Body of pancreas (tissue), 4 donors: ENCODE data around the gene GALP. TPM values are rescaled to one million over a fixed set of nuclear protein-coding genes. Genes with fewer than 3 reads are reported as not detected.
A peak's percentile ranks its signal among the peaks of the same experiment; 100 is the strongest.
"Not testable (repeated sequence)": the region's sequence is repeated elsewhere in the genome, so short reads cannot be mapped to it uniquely, and the experiment has no call there.

Experiments used
- ATAC-seq: fragments of 150-250 bp; one replicate; pipeline ENCODE4 v1.9.1; 2016
- DNase-seq, 4 donors: peaks; one replicate each; pipeline ENCODE4 v3.0.0-alpha.2; 2019
- H3K27ac ChIP-seq, 4 donors: fragments of 200-600 bp; sonication (generic); 1 replicate in 3 of 4; 2 replicates in 1 of 4; pipeline versions ENCODE4 v1.5.1 to v1.6.1; 2016 to 2019; ENCODE audit warnings: mild to moderate bottlenecking in 1 of 4, mixed read lengths in 1 of 4, moderate library complexity in 1 of 4
- H3K27me3 ChIP-seq, 2 donors: fragments of 200-600 bp; sonication (generic); one replicate each; pipeline ENCODE4 v1.6.0; 2016; ENCODE audit warnings: mild to moderate bottlenecking in 1 of 2
- H3K36me3 ChIP-seq, 2 donors: fragments of 200-600 bp; sonication (generic); replicated peaks in 1 of 2; 2 replicates each; pipeline ENCODE4 v1.5.1; 2016; ENCODE audit warnings: low read depth in 2 of 2; ENCODE audit not compliant: insufficient read depth in 1 of 2
- H3K4me1 ChIP-seq: fragments of 200-600 bp; sonication (generic); one replicate; pipeline ENCODE4 v1.6.0; 2016
- H3K4me3 ChIP-seq, 2 donors: fragments of 200-600 bp; sonication (generic); 1 replicate in 1 of 2; 2 replicates in 1 of 2; pipeline ENCODE4 v1.5.1; 2016 to 2019
- H3K9me3 ChIP-seq, 3 donors: fragments of 200-600 bp; sonication (generic); 1 replicate in 2 of 3; 2 replicates in 1 of 3; pipeline ENCODE4 v1.5.1; 2016
- CTCF ChIP-seq, 7 experiments: fragments of 450-650 bp in 4 of 7; fragments of 200-600 bp in 3 of 7; sonication (generic) in 3 of 7; IDR thresholded peaks; one replicate each; pipeline ENCODE4 v1.5.1; 2016 to 2019; ENCODE audit warnings: antibody characterized with exemption in 7 of 7
- POLR2A ChIP-seq, 3 donors: fragments of 450-650 bp; IDR thresholded peaks; one replicate each; pipeline ENCODE4 v1.6.1; 2016; ENCODE audit warnings: antibody characterized with exemption in 3 of 3, mild to moderate bottlenecking in 2 of 3
- WGBS, 2 donors: methylation state at CpG; one replicate each; pipeline ENCODE4 v1.1.5; 2017; 5-methylcytosine and 5-hydroxymethylcytosine counted together
- intact Hi-C: fragments of 100-400 bp; cut with DNase I; formaldehyde crosslinking; loops from one replicate; pipeline ENCODE4 v1.15.1; 2023
- total RNA-seq, 2 donors: library from RNA; depleted of rRNA; stranded (reverse); fragments of >200 nt; gene quantifications; one replicate each; pipeline ENCODE4 v1.1.0, GENCODE V29; 2016

Gene GALP
- total RNA-seq, 2 donors from 2014 or later, result not detected

- no peaks in the 10 kb centered on the region for H3K9me3 ChIP-seq
- WGBS, 2 donors, result 67 to 74% methylated on average over 12 of the region's 12 CpGs
- no peaks in the 10 kb centered on the region for H3K36me3 ChIP-seq
- H3K4me1 ChIP-seq, result no peaks in the 10 kb centered on the region
- intact Hi-C loops, result no loop called here
- TF ChIP-seq CTCF (IDR thresholded peaks at IDR 0.05) (no peak), POLR2A (IDR thresholded peaks at IDR 0.05) (no peak)
- H3K27ac ChIP-seq, result no peak overlapping the region
- no peaks in the 10 kb centered on the region for H3K27me3 ChIP-seq
- no peak for ATAC-seq
- H3K4me3 ChIP-seq, result no peak overlapping the region
- no peak for DNase-seq
These were observed 33.3 kb downstream of the GALP start for GRCh38 chr19:56209091-56209490.

- H3K4me3 ChIP-seq, H3K4me1 ChIP-seq, DNase-seq, H3K9me3 ChIP-seq, ATAC-seq, H3K27me3 ChIP-seq, intact Hi-C loops, H3K27ac ChIP-seq, H3K36me3 ChIP-seq: not testable (repeated sequence)
- WGBS, 2 donors, result 77 to 83% methylated on average over 7 to 9 of the region's 9 CpGs
These were observed 34.2 kb downstream of the GALP start for GRCh38 chr19:56210036-56210435.

- H3K4me3 ChIP-seq, result no peak overlapping the region
- no peaks in the 10 kb centered on the region for H3K27me3 ChIP-seq
- no peaks in the 10 kb centered on the region for H3K36me3 ChIP-seq
- no peak overlapping the region for H3K27ac ChIP-seq
- ATAC-seq (no peak), DNase-seq (no peak)
- H3K9me3 ChIP-seq, result no peaks in the 10 kb centered on the region
- TF ChIP-seq POLR2A (IDR thresholded peaks at IDR 0.05) (no peak), CTCF (IDR thresholded peaks at IDR 0.05) (no peak)
- H3K4me1 ChIP-seq, result no peaks in the 10 kb centered on the region
- intact Hi-C loops, result no loop called here
- WGBS, 2 donors, result 53 to 70% methylated on average over 4 of the region's 4 CpGs
These were observed 35.9 kb downstream of the GALP start for GRCh38 chr19:56211718-56212117.

- Histone ChIP-seq H3K4me1 (peaks cover 11% of the 10 kb centered on the region), H3K27me3 (no peaks in the 10 kb centered on the region), H3K9me3 (no peaks in the 10 kb centered on the region), H3K36me3 (peaks cover 0 to 4% of the 10 kb centered on the region in 2 donors), H3K4me3 (peak overlapping the region in 1 of 2 donors; percentile 27), H3K27ac (no peak overlapping the region)
- TF ChIP-seq POLR2A (IDR thresholded peaks at IDR 0.05) (no peak), CTCF (IDR thresholded peaks at IDR 0.05) (no peak)
- peak in 2 of 4 donors; percentile 12 to 13 for DNase-seq
- intact Hi-C loops, result no loop called here
- ATAC-seq, result peak; percentile 27
- WGBS, 2 donors, result 4 to 13% methylated on average over 17 to 77 of the region's 79 CpGs
These were observed 41.5 kb downstream of the GALP start for GRCh38 chr19:56217039-56217949.

GRCh38 chr19:56218961-56219360, 43.2 kb downstream of the GALP start:
- Histone ChIP-seq H3K4me1 (peaks cover 11% of the 10 kb centered on the region), H3K36me3 (peaks cover 0 to 4% of the 10 kb centered on the region in 2 donors), H3K4me3 (no peak overlapping the region), H3K9me3 (no peaks in the 10 kb centered on the region), H3K27me3 (no peaks in the 10 kb centered on the region), H3K27ac (no peak overlapping the region)
- intact Hi-C loops, result no loop called here
- DNase-seq, result no peak
- ATAC-seq, result no peak
- WGBS, 2 donors, result 85 to 88% methylated on average over 10 of the region's 10 CpGs
- TF ChIP-seq CTCF (IDR thresholded peaks at IDR 0.05) (no peak), POLR2A (IDR thresholded peaks at IDR 0.05) (no peak)
